HTERT RPE-1 (cell line): ENCODE data around the gene THOC1.
"Not testable (repeated sequence)": the region's sequence is repeated elsewhere in the genome, so short reads cannot be mapped to it uniquely, and the experiment has no call there.

Experiments
- in situ Hi-C: fragments of 300-500 bp; cut with MboI; formaldehyde crosslinking; loops from 4 replicates; pipeline ENCODE4 v1.14.3; 2020; ENCODE audit warnings: low sequenced_read_pairs

Gene THOC1, protein sequence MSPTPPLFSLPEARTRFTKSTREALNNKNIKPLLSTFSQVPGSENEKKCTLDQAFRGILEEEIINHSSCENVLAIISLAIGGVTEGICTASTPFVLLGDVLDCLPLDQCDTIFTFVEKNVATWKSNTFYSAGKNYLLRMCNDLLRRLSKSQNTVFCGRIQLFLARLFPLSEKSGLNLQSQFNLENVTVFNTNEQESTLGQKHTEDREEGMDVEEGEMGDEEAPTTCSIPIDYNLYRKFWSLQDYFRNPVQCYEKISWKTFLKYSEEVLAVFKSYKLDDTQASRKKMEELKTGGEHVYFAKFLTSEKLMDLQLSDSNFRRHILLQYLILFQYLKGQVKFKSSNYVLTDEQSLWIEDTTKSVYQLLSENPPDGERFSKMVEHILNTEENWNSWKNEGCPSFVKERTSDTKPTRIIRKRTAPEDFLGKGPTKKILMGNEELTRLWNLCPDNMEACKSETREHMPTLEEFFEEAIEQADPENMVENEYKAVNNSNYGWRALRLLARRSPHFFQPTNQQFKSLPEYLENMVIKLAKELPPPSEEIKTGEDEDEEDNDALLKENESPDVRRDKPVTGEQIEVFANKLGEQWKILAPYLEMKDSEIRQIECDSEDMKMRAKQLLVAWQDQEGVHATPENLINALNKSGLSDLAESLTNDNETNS

GRCh38 chr18:267688-268552 is at the start of gene THOC1:
THOC1 (minus strand) TSS chr18:268047; CDS start chr18:268019, 28 bp downstream.
- in situ Hi-C loops = no loop called here

DNA sequence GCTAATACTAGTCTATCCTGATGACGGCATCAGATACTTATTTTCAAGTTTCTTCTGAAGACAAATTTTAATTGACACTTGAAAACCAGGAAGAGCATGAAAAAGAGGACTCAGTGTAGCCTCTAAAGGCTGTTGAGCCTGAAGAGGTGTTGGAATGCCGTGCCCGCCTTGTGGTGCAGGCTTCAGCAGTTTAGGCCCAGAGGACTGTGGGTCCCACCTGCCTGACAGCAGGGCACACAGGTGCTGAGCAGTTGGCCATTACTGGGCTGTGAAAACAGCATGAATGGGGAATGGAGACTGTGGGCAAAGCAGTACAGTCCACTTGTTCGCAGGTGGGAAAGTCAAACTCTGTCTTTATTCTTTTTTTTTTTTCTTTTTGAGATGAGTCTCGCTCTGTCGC is 49.8 kb upstream of the THOC1 start:
- in situ Hi-C loops = no loop called here

DNA sequence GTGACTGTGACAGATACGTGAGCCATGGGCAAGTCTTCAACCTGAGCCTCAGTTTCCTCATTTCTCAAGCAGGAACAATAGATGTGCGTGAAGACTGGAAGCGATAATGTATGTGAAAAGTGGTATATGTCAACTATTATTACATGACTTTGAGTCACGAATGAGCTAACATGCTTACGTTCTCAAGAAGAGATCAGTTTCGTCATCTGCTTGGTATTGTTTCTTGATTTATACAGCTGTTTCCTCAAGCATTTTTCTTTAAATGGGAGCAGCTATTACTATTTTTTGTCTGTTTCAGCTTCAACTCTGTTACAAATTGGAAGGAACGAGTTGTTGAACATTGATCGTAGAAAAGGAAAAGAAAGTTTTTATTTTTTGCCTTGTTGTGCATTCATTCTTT is 48.5 kb upstream of the THOC1 start:
- in situ Hi-C loops = no loop called here

DNA sequence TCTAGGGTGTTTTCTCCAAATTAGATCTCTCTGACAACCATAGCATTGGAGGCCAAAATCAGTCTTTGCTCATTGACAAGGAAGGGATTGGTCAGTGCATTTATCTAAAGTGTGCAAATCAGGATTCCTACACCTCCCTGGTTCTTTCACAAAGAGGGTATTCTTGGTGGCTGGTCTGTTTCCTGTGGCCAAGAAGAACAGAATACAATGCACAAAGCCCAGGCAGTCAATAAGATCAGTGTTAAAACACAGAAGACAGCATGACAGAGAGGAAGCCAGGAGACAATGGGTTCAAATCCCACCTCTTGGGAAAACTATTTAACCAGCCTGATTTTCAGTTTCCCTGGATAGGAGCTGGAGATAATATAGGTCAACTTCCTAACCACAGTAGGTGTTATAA is 46.1 kb upstream of the THOC1 start:
- in situ Hi-C loops = no loop called here

- in situ Hi-C loops = no loop called here
Observed at GRCh38 chr18:312415-312814, 44.6 kb upstream of the THOC1 start.

- in situ Hi-C loops = no loop called here
Observed at GRCh38 chr18:310042-310441, 42.2 kb upstream of the THOC1 start.

GRCh38 chr18:308086-308485 is 40.2 kb upstream of the THOC1 start:
- in situ Hi-C loops = not testable (repeated sequence)

GRCh38 chr18:306608-307255 is 38.9 kb upstream of the THOC1 start:
- in situ Hi-C loops = no loop called here

GRCh38 chr18:305003-305501 is 37.2 kb upstream of the THOC1 start:
- in situ Hi-C loops = no loop called here

DNA sequence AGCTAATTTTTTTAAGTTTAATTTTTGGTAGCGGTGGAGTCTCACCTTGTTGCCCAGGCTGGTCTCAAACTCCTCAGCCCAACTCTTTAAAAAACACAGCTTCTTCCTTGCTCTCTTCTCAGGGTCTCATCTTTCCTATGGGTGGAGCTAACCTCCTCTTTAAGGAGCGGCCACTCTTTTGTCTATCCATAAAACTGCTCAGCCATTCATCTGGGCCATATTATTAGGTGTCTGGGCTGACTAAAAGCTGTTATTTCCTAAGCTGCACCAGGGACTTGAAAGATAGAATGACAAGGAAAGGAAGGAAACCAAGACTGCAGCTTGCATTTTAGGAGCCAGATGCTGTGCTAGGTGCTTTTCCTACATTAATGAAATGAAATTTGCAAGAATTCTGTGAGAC is 35.8 kb upstream of the THOC1 start:
- in situ Hi-C loops = no loop called here

- in situ Hi-C loops = no loop called here
Observed at GRCh38 chr18:303011-303410, 35.2 kb upstream of the THOC1 start.

- in situ Hi-C loops = no loop called here
Observed at GRCh38 chr18:302097-302496, 34.2 kb upstream of the THOC1 start.

DNA sequence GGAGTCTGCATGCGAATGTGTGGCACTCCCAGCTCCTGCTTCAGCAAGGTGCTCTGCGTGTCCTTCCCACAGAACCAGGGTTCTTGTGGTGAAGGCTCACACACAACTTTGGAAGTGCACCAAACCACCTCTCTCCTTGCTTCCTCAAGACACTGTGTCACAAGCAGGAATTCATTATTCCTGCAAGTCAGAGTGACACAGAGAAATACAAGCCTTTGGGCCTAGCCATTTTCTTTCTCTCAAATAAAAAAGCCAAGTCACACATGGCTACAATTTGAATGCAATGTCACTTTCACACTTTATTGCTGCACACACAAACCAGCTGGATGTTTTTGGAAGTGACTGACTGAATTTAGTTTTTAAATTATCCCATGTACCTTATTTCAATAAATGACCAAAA is 30.1 kb upstream of the THOC1 start:
- in situ Hi-C loops = no loop called here

DNA sequence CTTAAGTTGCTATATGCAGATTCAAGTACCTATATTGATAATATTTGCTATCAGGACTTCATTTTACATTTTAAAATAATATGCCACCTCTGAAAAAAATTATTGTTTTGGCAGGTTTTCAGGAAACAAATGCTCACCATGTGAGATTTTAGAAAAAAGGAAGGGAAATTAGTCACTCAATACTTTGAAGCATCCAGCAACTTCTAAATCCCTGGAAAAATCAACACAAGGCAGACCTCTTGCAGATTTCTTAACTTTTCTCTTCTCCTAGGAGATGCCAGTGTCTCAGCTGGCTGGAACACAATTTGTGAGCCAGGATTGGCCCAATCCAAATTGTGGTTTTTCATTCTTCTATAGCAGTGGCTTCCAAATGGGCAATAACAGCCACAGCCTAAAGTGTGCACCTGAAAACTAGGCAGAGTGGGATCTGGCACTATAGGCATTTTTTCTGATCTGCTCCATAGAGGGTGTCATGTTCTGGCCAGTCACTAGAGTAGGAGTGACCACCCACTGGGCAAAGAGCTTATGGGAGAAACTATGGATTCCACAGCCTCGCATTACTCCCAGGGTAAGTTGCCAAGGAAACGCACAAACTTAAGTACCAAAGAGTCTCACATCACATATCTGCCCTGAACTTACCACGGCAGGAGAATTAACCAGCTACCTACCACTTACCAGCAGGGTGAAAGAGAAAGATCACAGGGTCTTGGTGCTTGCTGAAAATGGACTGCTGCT is 28.1 kb upstream of the THOC1 start:
- in situ Hi-C loops = no loop called here

GRCh38 chr18:294566-294965 is 26.7 kb upstream of the THOC1 start:
- in situ Hi-C loops = no loop called here

DNA sequence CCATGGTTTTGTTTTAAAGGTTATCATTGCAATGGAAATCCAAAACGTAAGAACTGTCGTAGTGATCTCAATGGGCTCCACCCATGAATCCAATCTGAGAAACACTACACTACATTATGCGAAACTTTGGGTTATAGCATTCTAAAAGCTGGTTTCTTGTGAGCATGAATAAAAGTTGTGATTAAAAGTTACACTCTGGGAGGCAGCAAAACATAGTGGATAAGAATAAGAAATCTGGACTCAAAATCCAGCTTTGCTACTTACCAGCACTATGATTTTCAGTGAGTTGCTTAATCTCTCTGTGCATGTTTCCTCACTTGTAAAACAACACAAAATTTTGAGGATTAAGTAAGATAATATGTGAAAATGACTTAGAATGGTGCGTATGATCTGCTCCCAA is 25.7 kb upstream of the THOC1 start:
- in situ Hi-C loops = no loop called here

DNA sequence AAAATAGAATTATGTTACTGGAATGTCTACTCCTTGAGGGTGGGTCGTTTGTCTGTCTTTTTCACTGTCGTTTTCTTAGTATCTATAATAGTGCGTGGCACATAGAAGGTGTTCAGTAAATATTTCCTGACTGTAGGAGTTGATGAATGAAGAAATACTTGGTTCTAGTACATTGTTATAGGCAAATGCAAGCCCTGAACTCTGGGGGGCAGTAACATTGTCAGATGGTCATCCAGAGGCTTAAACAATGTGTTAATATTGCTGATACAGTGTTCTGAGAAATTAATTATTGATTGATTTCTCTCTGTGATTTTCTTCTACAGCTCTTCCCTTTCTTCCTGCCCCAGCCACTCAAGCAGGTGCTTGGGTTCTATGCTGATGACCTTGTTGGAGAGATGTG is 24.4 kb upstream of the THOC1 start:
- in situ Hi-C loops = no loop called here

- in situ Hi-C loops = not testable (repeated sequence)
Observed at GRCh38 chr18:289970-290369, 22.1 kb upstream of the THOC1 start.

GRCh38 chr18:289026-289425 is 21.2 kb upstream of the THOC1 start:
- in situ Hi-C loops = no loop called here
